ENCODE measurements around the gene PRKCI.

DNA sequence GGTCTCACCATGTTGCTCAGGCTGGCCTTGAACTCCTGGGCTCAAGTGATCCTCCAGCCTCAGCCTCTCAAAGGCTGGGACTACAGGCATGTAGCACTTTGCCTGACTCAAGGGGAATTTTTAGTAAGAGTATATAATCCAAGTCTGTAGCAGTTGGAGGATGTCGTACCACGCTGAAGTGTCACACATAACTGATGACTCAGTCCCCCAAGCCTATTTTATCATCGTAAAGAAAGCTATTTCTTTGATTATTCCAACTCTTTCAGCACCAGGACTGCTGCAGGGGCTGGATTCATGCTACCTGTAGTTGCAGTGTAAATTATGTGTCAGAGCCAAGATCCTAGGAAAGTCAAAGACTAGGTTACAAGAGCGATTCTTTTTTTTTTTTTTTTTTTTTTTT is 1.4 kb upstream of the PRKCI start:
- TF ChIP-seq EZH2 (IDR thresholded peaks at IDR 0.05; ENCODE audit: insufficient read depth, poor library complexity, severe bottlenecking) (no peak), EZH2phosphoT487 (IDR thresholded peaks at IDR 0.05; ENCODE audit: insufficient read depth, low read depth) (no peak)
